Measurements from ENCODE around the gene ZNF335.
A peak's percentile ranks its signal among the peaks of the same experiment; 100 is the strongest.
"Not testable (repeated sequence)": the region's sequence is repeated elsewhere in the genome, so short reads cannot be mapped to it uniquely, and the experiment has no call there.

Gene ZNF335

DNA sequence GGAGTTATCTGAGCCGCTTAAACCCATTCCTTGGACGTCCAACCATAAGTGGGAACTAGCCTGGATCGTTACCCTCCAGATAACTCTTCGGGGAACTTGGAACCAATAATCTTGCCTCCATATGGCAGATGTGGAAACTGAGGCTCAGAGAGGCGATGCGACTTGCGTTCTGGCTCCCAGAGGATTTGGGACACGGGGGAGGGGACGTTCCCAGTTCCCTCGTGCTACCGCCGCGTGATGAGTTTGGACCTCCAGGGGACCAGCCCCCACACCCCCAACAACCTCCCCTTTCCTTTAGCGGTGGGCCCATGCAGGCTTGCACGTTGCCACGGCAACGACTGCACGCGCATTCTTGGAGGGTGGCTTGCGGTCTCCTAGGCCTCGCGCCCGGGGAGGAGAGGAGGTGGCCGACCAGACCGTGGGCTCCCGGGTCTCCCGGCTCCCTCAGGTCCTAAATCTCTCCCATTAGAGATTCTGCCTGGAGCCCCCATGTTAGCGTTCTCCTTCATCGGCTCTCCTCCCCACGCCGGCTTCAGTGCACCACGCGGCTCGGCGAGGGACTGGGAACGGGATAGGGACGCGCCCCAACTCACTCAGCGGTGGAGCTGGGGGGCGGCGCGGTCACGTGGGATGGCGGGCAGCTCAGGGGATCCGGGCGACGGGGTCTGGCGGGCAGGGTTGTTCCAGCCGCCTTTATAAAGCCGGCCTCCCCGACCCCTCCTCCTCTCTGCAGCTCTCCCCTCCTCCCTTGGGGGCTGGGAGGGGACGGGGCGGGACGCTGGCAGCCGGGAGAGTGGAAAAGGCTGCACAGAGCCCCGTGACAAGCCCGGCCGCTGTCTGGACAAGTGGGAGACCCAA is 60.3 kb downstream of the ZNF335 start, which contains the start of gene PLTP:
PLTP (minus strand) TSS at position 670 of the 858 bp plus-strand sequence. CDS start 703 bp downstream, outside the sequence.
- DNase-seq (ENCODE audit: low read depth in 2 of 2) = peak in 1 of 2 donors; percentile 15

DNA sequence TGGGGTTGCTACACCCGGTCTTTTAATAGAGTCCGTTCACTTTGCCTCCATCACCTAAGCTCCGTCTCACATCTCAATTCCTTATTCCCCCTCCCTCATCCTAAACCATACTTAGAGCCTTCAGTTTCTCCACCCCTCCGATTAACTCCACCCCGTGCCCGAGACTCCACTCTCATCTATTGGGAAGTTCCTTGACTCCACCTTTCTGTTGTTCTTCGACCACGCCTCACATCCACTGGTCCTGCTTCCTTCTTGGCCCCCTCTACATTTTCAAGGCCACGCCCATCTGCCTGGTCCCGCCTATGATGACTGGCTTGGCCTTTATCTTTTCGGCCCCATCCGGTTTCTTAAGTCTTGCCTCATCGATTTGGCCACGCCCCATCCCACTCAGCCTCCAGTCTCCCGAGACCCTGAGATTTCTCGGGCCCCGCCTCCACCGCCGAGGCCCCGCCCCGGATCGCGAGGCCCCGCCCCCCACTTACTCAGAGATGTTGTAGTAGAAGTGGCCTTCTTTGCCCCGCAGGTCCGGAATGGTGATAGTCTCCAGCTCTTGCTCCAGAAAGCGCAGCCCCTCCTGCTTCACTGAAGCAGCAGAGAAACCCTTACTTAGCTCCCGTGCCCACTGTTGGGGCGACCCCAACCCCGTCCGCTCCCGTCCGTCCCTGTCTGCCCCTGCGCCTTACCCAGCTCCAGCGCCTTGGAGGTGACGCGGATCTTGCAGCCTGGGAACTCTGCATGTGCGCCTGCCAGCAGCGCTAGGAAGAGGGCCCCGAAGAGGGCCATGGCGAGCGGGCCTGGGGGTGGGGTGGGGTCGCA is 61.1 kb downstream of the ZNF335 start:
- peak; percentile 90 to 97 for DNase-seq (ENCODE audit: low read depth in 2 of 2)

DNA sequence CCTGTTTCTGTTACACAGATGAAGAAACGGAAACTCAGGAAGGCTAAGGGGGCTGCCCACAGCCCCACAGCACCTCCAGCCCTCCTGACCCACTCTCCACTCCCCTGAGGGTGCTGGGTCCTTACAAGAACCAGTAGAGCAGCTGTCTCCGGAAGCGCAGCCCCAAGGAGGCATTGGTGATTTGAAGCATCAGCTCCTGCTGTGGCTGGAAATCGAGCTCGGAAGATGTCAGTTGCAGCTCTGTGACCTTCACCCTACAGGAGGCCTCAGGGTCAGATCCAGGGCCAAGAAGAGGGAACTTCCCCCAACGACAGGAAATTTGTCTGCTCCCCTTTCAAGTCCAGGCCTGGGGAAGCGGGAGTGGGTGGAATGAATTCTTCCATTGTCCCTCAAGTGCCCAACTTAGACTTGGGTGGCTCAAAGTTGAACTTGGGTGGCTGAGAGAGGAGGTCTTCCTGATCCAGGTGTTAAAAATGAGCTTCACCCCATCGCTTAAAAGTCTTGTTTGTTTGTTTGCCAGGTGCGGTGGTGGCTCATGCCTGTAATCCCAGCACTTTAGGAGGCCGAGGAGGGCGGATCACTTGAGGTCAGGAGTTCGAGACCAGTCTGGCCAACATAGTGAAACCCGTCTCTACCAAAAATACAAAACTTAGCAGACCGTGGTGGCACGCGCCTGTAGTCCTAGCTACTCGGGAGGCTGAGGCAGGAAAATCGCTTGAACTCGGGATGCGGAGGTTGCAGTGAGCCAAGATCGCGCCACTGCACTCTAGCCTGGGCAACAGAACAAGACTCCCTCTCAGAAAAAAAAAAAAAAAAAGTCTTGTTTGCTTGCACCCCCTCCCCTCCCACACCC is 62.0 kb downstream of the ZNF335 start:
- no peak for DNase-seq (ENCODE audit: low read depth in 2 of 2)

- no peak for DNase-seq (ENCODE audit: low read depth in 2 of 2)
These were observed 62.6 kb downstream of the ZNF335 start for GRCh38 chr20:45909336-45909808.

DNA sequence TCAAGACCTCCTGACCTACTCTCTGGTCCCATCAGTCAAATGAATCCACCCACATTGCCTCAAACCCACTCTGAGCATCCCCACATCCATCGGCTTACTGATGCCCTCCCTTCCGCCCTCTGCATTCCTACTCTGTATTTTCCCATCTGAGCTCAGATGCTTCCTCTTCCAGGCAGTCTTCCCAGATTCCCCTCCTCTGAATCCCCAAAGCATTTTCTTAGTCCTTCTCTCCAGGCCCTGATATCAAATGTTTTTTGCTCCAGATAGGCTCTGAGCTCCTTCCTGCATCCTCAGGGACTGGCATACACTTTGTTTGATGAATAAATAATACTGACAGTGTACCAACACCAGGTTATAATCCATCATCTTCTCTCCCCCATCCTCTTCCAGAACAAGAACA is 63.9 kb downstream of the ZNF335 start:
- DNase-seq (ENCODE audit: low read depth in 2 of 2) = no peak

DNA sequence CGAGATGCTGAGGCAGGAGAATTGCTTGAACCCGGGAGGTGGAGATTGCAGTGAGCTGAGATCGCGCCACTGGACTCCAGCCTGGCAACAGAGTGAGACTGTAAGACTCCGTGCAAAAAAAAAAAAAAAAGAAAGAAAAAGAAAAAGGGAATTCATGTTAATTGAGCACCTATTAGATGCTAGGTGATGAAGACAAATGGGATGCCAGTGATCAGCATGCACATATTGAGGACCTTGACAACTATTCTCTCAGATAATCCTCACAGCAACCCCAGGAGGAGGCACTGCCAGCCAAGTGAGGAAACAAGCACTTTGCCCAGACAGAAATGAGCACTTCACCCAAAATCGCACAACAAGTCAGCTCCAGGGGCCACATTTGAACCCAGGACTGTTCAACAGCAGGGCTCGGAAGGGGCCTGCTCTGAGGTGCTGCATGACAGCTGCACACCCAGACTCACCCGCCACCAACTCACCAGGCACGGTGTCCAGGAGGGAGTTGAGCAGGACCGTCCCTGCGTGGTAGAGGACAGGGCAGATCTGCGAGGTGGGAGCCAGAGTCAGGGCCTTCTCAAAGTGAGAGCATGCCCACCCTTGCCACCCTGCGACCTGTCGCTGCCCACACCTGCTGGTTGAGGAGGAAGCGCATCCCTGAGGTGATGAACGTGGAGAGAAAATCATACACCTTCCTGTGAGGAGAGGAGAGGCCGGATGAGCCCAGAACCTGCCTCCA is 64.6 kb downstream of the ZNF335 start:
- no peak for DNase-seq (ENCODE audit: low read depth in 2 of 2)

- DNase-seq (ENCODE audit: low read depth in 2 of 2) = no peak
These were observed 66.4 kb downstream of the ZNF335 start for GRCh38 chr20:45905505-45906079.

- DNase-seq (ENCODE audit: low read depth in 2 of 2) = no peak
These were observed 67.2 kb downstream of the ZNF335 start for GRCh38 chr20:45904583-45905504.

DNA sequence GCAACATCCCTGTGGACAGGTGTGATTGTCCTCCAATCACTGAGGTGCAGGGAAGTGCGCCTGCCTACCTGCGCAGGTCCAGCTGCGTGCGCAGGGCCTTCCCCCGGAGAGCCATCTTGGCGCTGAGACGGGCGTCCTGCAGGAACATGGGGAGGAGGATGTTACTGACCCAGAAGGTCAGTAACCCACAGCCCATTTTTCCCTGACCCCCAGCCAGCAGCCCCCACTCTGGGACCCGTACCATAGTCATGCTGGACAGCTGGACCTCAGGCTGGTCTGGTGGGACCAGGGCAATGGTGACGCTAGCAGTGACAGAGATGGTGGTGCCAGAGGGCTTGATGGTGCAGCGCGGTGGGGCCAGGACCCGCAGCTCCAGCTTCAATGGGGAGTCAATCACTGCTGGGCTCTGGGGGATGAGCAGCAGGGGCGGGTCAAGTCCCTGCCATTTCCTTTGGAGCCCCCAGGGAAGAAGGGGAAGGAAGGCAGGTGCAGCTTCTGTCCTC is 69.8 kb downstream of the ZNF335 start:
- DNase-seq (ENCODE audit: low read depth in 2 of 2) = no peak

DNA sequence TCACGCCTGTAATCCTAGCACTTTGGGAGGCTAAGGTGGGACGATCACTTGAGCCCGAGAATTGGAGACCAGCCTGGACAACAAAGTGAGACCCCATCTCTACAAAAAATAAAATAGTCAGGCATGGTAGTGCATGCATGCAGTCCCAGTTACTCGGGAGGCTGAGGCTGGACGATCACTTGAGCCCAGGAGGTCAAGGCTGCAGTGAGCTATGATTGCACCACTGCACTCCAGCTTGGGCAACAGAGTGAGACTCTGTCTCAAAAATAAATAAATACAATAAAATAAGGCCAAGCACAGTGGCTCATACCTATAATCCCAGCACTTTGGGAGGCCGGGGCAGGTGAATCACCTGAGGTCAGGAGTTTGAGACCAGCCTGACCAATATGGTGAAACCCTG is 70.7 kb downstream of the ZNF335 start:
- not testable (repeated sequence) for DNase-seq (ENCODE audit: low read depth in 2 of 2)

GRCh38 chr20:45899046-45899835 is 72.8 kb downstream of the ZNF335 start:
- no peak for DNase-seq (ENCODE audit: low read depth in 2 of 2)

Measured in activated CD4-positive, alpha-beta T cell treated with anti-CD3 and anti-CD28 coated beads for 24 hours (primary cell).